ENCODE data around the gene FZD4. TPM values are rescaled to one million over a fixed set of nuclear protein-coding genes. Genes with fewer than 3 reads are reported as not detected.
"Not testable (repeated sequence)": the region's sequence is repeated elsewhere in the genome, so short reads cannot be mapped to it uniquely, and the experiment has no call there.

Gene FZD4
- under 1 TPM; 0.16 to 0.44 TPM for total RNA-seq

DNA sequence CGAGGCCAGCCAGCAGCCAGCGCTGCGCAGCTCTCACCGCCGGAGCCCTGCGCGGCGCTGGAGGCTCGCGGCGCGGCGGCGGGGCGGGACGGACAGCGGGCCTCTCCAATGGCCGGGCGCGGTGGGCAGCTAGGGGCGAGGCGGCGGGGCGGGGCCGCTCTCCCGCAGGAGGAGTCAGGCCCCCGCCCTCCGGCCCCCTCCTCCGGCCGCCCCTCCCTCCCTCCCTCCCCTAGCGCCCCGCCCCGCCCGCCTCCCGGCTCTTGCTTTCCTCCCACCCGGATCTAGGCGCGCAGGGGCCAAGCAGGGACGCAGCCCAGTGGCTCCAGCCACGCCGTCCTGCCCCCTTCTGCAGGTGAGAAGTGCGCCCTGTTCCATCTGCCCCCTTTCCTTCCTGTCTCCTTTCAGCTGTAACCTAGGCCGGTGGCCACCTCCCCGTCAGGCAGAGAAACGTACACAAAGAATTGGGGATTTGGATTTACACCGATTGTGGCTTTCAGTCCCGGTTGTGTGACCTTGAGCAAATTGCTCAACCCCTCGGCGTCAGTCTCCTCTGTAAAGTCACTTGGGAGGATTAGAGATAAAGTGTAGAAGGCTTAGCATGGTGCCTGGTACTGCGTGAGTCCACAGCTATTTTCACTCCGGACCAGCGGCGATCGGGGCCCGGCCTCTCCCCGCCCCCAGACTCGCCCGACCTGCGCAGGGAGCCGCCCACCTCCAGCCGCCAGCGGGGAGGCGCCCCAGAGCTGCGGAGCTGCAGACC lies at the start of gene FZD4:
Gene FZD4, minus strand, starts transcription at position 35 of the 760 bp plus-strand sequence. CDS start 310 bp downstream, outside the sequence.
- Mint-ChIP-seq H3K27me3 (peaks cover 70% of the 10 kb centered on the region), H3K4me3 (peak within 1 kb of the TSS; percentile 87), H3K36me3 (no peaks in the 10 kb centered on the region), H3K4me1 (peaks cover 11% of the 10 kb centered on the region), H3K27ac (peak within 1 kb of the TSS; percentile 30), H3K9me3 (ENCODE audit: low read depth) (no peaks in the 10 kb centered on the region)
- ATAC-seq (peak; percentile 94), DNase-seq (peak; percentile 77)
- CTCF ChIA-PET = interaction anchor here (1.2 to 3.0 kb wide), 4 partner anchors 17 to 341 kb away, joined by 3 to 19 read pairs (median 4); no protein-coding TSS in a partner anchor

DNA sequence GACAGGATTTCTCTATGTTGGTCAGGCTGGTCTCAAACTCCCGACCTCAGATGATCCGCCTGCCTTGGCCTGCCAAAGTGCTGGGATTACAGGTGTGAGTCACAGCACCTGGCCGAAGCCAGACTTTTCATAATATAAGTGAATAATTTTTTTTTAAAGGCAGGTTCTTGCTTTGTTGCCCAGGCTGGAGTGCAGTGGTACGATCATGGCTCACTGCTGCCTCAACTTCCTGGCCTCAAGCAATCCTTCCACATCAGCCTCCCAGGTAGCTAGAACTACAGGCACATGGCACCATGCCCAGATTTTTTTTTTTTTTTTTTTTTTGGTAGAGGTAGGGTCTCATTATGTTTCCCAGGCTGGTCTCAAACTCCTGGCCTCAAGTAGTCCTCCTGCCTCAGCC lies 49.1 kb upstream of the FZD4 start:
- not testable (repeated sequence) for H3K27ac Mint-ChIP-seq

DNA sequence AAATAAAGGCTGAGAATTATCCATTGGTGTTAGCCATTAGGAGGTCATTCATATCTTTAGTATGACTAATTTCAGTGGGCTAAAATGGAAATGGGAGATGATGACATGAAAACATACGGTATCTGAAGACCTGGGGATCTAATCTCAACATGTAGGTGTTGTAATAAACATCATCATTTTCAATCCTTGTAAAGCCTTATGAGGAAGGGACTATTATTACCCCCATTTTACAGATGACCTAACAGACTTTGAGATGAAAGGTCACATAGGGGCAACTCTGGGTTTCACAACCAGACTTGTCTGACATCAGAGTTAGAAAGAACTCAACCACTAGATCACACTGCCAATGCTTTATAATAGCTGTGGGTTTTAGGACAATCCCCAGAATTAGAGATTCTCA lies 47.7 kb upstream of the FZD4 start:
- Mint-ChIP-seq H3K4me1 (peaks cover 11% of the 10 kb centered on the region), H3K9me3 (ENCODE audit: low read depth) (no peaks in the 10 kb centered on the region), H3K27ac (no peak overlapping the region), H3K36me3 (no peaks in the 10 kb centered on the region), H3K4me3 (no peak overlapping the region), H3K27me3 (no peaks in the 10 kb centered on the region)
- no peak for DNase-seq
- ATAC-seq = no peak
- CTCF ChIA-PET = no interaction called here

More for the DNA sequence above, 49.1 kb upstream of the FZD4 start:
- H3K9me3 Mint-ChIP-seq (ENCODE audit: low read depth); DNase-seq; CTCF ChIA-PET; H3K27me3 Mint-ChIP-seq; H3K36me3 Mint-ChIP-seq; ATAC-seq; H3K4me3 Mint-ChIP-seq: not testable (repeated sequence)
- peaks cover 11% of the 10 kb centered on the region for H3K4me1 Mint-ChIP-seq

DNA sequence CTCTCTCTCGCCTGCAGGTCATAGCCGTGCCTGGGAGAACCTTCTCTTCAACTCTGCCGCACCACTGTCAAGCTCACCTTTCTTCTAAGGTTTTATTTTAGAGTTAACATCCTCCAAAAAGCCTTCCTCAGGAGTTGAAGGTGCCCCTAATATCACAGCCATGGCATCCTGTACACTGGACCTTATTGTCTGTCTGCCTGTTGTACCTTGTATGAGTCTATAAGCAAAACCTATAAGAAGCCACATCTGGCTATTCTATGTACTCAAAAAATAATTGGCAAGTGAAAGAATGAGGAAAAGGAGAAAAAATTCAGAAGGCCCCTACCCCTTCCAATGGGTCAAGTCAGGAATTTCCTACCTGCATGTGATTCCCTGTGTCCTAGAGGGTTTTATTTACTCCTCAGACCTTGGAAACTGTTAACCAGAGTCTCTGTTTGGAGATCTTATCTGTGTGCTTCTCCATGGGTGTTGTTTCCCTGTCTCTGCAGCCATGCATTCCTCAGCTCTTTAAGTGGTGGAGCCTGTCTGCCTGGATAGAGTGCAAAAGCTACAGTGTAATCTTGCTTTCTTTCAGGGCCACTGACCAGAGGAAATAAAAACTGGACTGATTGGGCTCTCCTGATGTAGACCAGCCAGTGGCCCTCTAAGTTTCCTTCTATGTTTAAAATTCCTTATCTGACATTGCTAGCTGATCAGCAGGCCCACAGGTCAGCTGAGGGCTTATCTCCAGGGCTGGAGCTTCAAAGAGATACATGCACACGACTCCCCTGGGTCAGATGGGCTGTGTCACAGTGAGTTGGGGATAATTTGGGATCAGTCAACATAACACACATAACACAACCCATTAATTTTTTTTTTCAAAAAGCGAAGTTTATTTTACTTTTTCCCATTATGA lies 44.9 kb upstream of the FZD4 start:
- no peaks in the 10 kb centered on the region for H3K27me3 Mint-ChIP-seq
- no peak overlapping the region for H3K4me3 Mint-ChIP-seq
- ATAC-seq = no peak
- no peaks in the 10 kb centered on the region for H3K9me3 Mint-ChIP-seq (ENCODE audit: low read depth)
- peaks cover 11% of the 10 kb centered on the region for H3K4me1 Mint-ChIP-seq
- H3K27ac Mint-ChIP-seq = no peak overlapping the region
- CTCF ChIA-PET = interaction anchor here (0.8 to 1.4 kb wide), 2 partner anchors 32 to 290 kb away, joined by 3 read pairs; no protein-coding TSS in a partner anchor
- DNase-seq = no peak
- no peaks in the 10 kb centered on the region for H3K36me3 Mint-ChIP-seq

DNA sequence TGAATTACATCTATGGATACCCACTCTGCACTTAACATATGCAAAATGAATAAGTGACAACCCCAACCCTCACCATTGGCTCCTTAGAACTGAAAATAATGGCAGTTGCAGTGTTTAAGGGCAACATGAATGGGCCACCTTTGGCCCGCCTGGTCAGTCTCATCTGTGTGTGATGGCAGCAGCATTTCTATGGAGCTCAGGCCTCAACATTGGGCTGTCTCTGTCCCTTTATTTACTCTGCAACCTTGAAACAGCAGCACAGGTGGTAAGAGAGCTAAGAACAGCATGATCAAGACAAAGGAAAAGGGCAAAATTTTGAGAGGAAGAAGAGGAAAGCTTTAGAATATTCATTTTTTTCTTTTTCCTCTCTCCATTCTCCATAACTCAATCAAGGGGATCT lies 44.2 kb upstream of the FZD4 start:
- no peaks in the 10 kb centered on the region for H3K27me3 Mint-ChIP-seq
- H3K4me3 Mint-ChIP-seq = no peak overlapping the region
- no peak for DNase-seq
- no peaks in the 10 kb centered on the region for H3K36me3 Mint-ChIP-seq
- peaks cover 11% of the 10 kb centered on the region for H3K4me1 Mint-ChIP-seq
- no peak for ATAC-seq
- H3K9me3 Mint-ChIP-seq (ENCODE audit: low read depth) = no peaks in the 10 kb centered on the region
- CTCF ChIA-PET = interaction anchor here (0.8 kb wide), 1 partner anchor 33 kb away, joined by 3 read pairs; no protein-coding TSS in a partner anchor
- H3K27ac Mint-ChIP-seq = no peak overlapping the region

DNA sequence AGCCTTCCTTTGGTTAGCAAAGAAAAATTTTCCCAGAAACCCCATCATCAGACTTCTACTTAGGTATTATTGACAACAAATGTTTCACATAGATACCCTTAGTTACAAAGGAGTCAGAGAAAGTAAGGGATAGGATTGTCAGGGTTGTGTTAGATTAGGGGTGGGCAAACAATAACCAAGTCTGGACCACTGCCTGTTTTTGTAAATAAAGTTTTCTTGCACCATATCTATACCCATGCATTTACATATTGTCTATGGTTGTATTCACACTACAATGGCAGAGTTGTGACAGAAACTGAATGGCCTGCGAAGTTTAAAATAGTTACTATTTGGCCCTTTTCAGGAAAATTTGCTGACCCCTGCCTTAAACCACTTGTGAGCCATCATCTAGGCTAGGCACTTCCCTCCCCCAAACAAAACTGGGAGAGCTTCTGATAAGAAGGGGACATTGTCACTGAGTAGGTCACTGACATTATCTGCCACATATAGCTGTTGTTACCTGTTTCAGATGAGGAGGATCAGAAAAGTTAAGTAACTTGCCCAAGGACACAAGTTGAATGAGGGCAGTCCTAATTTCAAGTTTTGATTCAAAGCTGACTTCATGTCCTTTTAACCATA lies 41.9 kb upstream of the FZD4 start:
- Mint-ChIP-seq H3K36me3 (no peaks in the 10 kb centered on the region), H3K9me3 (ENCODE audit: low read depth) (no peaks in the 10 kb centered on the region), H3K4me1 (peaks cover 2% of the 10 kb centered on the region), H3K4me3 (no peak overlapping the region), H3K27me3 (no peaks in the 10 kb centered on the region), H3K27ac (no peak overlapping the region)
- ATAC-seq (no peak), DNase-seq (no peak)
- CTCF ChIA-PET = no interaction called here

DNA sequence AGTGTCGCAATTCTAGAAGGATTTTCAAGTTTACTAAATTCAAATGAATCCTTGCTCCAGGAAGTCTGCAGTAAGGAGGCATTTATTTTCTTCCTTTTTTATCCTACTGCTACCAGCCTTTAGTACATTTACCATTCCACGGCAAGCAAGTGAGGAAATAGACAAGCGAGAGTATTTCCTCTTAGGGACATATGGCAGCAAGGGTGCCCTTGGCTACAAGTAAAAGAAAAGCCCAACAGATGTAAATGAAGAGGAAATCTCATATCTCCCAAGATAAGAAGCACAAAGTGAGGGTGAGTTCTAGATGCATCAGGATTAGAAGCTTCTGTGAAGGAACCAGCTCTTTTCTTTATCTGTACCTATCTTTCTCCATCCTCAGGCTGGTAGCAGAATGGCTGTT lies 37.8 kb upstream of the FZD4 start:
- Mint-ChIP-seq H3K27ac (no peak overlapping the region), H3K4me1 (no peaks in the 10 kb centered on the region), H3K9me3 (ENCODE audit: low read depth) (no peaks in the 10 kb centered on the region), H3K36me3 (no peaks in the 10 kb centered on the region), H3K4me3 (no peak overlapping the region), H3K27me3 (peaks cover 22% of the 10 kb centered on the region)
- CTCF ChIA-PET = no interaction called here
- ATAC-seq = no peak
- DNase-seq = no peak

DNA sequence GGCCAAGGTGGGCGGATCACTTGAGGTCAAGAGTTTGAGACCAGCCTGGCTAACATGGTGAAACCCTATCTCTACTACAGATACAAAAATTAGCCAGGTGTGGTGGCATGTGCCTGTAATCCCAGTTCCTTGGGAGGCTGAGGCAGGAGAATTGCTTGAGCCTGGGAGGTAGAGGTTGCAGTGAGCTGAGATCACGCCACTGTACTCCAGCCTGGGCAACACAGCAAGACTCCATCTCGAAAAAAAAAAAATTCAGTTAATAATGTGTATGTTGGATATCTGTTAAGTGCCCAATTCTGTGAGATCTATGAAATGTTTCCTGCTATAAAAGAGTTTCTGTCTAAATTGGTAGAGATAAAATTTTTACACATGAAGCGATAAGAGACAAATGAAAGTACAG lies 37.1 kb upstream of the FZD4 start:
- H3K4me1 Mint-ChIP-seq = not testable (repeated sequence)

DNA sequence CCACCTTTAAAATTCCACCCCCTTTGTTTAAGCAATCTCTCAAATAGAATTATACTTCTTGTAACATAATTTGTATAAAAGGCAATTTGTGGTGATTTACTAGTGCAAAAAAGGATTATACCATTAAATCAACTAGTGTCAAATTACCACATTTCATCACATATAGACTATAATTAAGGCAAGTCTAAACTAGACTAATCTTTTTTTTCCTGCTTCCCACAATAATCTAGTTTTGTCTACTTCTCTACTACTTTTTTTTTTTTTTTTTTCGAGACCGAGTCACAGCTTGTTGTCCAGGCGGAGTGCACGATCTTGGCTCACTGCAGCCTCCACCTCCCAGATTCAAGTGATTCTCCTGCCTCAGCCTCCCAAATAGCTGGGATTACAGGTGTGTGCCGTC lies 36.1 kb upstream of the FZD4 start:
- H3K4me3 Mint-ChIP-seq = no peak overlapping the region
- ATAC-seq (no peak), DNase-seq (no peak)
- H3K4me1 Mint-ChIP-seq = no peaks in the 10 kb centered on the region
- H3K9me3 Mint-ChIP-seq (ENCODE audit: low read depth) = no peaks in the 10 kb centered on the region
- no peaks in the 10 kb centered on the region for H3K36me3 Mint-ChIP-seq
- CTCF ChIA-PET = no interaction called here
- H3K27me3 Mint-ChIP-seq = peaks cover 22% of the 10 kb centered on the region
- no peak overlapping the region for H3K27ac Mint-ChIP-seq

More for the DNA sequence above, 37.1 kb upstream of the FZD4 start:
- ATAC-seq; DNase-seq; H3K27ac Mint-ChIP-seq; H3K4me3 Mint-ChIP-seq; CTCF ChIA-PET; H3K9me3 Mint-ChIP-seq (ENCODE audit: low read depth); H3K36me3 Mint-ChIP-seq: not testable (repeated sequence)
- H3K27me3 Mint-ChIP-seq = peaks cover 22% of the 10 kb centered on the region

DNA sequence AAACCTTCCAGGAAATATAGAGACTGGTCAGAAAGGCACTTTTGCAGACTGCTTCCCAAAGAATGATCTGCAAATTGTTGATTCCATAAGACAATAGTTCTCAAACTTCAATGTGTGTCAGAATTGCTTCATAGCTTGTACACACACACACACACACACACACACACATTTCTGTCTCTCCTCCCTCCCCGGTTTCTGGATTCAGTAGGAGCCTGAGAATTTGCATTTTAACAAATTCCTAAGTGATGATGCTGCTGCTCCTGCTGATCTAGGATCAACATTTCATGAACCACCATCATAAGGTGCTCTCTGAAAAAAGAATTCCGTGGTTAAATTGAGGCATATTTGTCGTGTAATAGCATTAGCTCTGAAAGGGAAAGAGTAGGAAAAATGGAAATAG lies 35.3 kb upstream of the FZD4 start:
- no peaks in the 10 kb centered on the region for H3K4me1 Mint-ChIP-seq
- no peaks in the 10 kb centered on the region for H3K36me3 Mint-ChIP-seq
- CTCF ChIA-PET = no interaction called here
- H3K27me3 Mint-ChIP-seq = peaks cover 22% of the 10 kb centered on the region
- no peak overlapping the region for H3K27ac Mint-ChIP-seq
- ATAC-seq = no peak
- H3K9me3 Mint-ChIP-seq (ENCODE audit: low read depth) = no peaks in the 10 kb centered on the region
- DNase-seq = no peak
- no peak overlapping the region for H3K4me3 Mint-ChIP-seq

DNA sequence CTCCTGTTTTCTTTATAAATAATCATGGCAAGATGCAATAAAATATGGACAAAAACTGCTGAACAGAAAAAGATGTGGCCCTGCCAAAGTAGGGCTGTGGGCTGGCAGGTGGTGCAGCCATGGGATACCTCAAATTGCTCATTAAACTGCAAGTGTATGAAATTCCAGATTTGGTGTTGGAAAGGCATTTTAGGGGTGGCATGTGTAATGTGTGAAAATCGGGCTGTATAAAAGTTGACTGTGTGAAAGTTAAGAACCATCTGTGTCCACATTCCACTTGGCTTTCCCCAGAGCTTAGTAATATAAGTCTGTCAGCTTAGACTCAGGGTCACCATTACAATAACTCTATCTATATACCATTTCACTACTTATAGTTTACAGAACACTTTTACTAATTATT lies 34.8 kb upstream of the FZD4 start:
- CTCF ChIA-PET = no interaction called here
- Mint-ChIP-seq H3K36me3 (no peaks in the 10 kb centered on the region), H3K27me3 (peaks cover 22% of the 10 kb centered on the region), H3K9me3 (ENCODE audit: low read depth) (no peaks in the 10 kb centered on the region), H3K4me3 (no peak overlapping the region), H3K4me1 (no peaks in the 10 kb centered on the region), H3K27ac (no peak overlapping the region)
- ATAC-seq = no peak
- no peak for DNase-seq

DNA sequence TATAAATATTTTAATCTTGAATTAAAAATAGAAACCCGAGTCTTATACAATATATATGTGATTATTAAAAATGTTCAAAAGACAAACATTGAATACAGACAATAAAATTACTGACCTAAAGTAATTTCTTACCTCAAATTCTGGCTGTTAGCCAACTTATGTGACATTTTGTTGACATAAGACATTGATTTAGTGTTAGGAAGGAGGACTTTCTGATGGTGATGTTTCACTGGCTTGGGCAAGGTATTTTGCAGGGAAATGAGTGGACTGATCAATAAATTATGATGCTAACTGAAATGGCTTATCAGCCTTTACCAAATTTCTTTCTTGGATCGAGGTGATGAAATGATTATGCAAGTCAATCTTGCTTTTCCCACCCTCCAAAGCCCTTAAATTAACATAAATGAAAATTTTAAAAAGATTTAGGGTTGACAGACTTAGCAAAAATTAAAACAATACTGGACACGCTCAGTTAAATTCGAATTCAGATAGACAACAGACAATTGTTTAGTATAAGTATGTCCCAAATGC lies 33.2 kb upstream of the FZD4 start:
- no peak for DNase-seq
- Mint-ChIP-seq H3K4me3 (no peak overlapping the region), H3K9me3 (ENCODE audit: low read depth) (no peaks in the 10 kb centered on the region), H3K4me1 (no peaks in the 10 kb centered on the region), H3K27me3 (peaks cover 22% of the 10 kb centered on the region), H3K27ac (no peak overlapping the region), H3K36me3 (no peaks in the 10 kb centered on the region)
- no peak for ATAC-seq
- CTCF ChIA-PET = no interaction called here

DNA sequence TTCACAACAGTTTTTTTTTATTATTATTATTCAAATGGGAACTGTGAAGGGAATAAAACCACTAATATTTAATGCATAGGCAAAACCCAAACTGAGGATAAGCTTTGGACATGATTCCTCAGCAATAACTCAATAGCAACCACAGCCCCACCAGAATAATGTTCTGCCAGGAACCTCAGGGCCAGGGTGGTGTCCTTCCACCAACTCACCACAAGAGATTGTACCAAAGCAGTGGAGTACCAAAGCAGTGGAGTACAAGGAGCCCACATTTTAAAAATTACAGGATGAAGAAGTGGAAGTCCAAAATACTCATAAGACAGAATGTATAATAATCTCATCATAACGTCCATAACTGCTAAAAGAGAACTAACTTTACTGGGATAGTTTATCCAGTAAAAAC lies 32.5 kb upstream of the FZD4 start:
- H3K4me1 Mint-ChIP-seq = no peaks in the 10 kb centered on the region
- no peak for DNase-seq
- H3K4me3 Mint-ChIP-seq = no peak overlapping the region
- peaks cover 22% of the 10 kb centered on the region for H3K27me3 Mint-ChIP-seq
- H3K9me3 Mint-ChIP-seq (ENCODE audit: low read depth) = no peaks in the 10 kb centered on the region
- no peak for ATAC-seq
- H3K36me3 Mint-ChIP-seq = no peaks in the 10 kb centered on the region
- CTCF ChIA-PET = no interaction called here
- H3K27ac Mint-ChIP-seq = no peak overlapping the region
